Panc1 (cell line): Measurements from ENCODE around the gene DNAAF3.

Experiments
- POLR2AphosphoS5 ChIP-seq: IDR thresholded peaks from 2 replicates; pipeline ENCODE4 v1.6.1; 2012; ENCODE audit warnings: mild to moderate bottlenecking, low read depth, low read length, moderate library complexity
- SIN3A ChIP-seq: IDR thresholded peaks from 2 replicates; pipeline ENCODE4 v1.6.1; 2012; ENCODE audit warnings: low read depth, mild to moderate bottlenecking, low read length, moderate library complexity, borderline replicate concordance; ENCODE audit not compliant: insufficient read depth
- TCF7L2 ChIP-seq: IDR thresholded peaks from 2 replicates; pipeline ENCODE4 v1.6.1; 2011; ENCODE audit warnings: mild to moderate bottlenecking, low read depth, low read length, inconsistent platforms
- TF ChIP-seq, protein P1 (sequence below): fragments of 450-650 bp; IDR thresholded peaks from 2 replicates; pipeline ENCODE4 v1.5.1; 2017; ENCODE audit warnings: mild to moderate bottlenecking

DNA sequence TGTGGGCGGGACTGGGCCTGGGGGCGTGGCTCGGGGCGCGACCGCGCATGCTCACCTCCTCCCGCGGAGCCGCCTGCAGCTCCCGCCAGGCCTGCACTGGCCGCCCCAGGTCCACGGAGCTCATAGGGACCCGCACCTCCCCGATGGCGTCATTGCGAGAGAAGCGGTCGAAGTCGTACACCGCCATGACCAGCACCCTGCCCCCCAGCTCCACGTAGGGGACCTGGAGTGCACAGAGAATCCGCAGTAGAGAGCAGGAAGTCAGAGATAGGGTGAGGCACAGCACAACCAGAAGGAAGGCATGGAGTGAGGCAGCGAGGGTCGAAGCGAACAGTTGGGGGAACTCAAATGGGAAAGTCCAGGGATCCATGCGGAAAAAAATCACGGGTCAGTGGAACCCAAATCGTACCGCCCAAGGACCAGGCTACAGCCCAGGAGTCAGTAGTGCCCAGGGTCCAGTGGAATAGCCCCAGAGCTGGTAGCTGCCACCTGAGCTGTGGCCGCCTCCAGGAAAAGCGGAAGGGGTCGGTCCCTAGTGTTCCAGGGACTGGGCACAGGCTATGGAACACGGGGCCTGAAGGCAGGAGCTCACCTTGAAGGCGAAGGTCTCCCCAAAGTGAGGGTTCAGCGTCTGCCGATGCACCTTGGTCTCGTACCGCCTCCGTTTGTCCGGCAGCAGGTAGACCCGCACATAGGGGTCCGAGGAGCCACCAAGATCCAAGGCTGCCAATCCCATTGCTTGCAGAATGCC, 8.9 kb upstream of the DNAAF3 start:
- TF ChIP-seq, protein P1, sequence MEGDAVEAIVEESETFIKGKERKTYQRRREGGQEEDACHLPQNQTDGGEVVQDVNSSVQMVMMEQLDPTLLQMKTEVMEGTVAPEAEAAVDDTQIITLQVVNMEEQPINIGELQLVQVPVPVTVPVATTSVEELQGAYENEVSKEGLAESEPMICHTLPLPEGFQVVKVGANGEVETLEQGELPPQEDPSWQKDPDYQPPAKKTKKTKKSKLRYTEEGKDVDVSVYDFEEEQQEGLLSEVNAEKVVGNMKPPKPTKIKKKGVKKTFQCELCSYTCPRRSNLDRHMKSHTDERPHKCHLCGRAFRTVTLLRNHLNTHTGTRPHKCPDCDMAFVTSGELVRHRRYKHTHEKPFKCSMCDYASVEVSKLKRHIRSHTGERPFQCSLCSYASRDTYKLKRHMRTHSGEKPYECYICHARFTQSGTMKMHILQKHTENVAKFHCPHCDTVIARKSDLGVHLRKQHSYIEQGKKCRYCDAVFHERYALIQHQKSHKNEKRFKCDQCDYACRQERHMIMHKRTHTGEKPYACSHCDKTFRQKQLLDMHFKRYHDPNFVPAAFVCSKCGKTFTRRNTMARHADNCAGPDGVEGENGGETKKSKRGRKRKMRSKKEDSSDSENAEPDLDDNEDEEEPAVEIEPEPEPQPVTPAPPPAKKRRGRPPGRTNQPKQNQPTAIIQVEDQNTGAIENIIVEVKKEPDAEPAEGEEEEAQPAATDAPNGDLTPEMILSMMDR = no peak
- TF ChIP-seq POLR2AphosphoS5 = no peak
- TF ChIP-seq SIN3A = no peak
- no peak for TF ChIP-seq TCF7L2
